Stimulated activated CD8-positive, alpha-beta memory T cell treated with anti-CD3 and anti-CD28 coated beads, Interleukin-15, amount 100 ng/mL, for 1 hour (primary cell): Measurements from ENCODE around the gene APOLD1.
"Not testable (repeated sequence)": the region's sequence is repeated elsewhere in the genome, so short reads cannot be mapped to it uniquely, and the experiment has no call there.

Experiments used
- DNase-seq: peaks from one replicate; pipeline ENCODE4 v3.0.0-alpha.2; 2020; ENCODE audit warnings: low read depth

Gene APOLD1, protein sequence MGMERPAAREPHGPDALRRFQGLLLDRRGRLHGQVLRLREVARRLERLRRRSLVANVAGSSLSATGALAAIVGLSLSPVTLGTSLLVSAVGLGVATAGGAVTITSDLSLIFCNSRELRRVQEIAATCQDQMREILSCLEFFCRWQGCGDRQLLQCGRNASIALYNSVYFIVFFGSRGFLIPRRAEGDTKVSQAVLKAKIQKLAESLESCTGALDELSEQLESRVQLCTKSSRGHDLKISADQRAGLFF

DNA sequence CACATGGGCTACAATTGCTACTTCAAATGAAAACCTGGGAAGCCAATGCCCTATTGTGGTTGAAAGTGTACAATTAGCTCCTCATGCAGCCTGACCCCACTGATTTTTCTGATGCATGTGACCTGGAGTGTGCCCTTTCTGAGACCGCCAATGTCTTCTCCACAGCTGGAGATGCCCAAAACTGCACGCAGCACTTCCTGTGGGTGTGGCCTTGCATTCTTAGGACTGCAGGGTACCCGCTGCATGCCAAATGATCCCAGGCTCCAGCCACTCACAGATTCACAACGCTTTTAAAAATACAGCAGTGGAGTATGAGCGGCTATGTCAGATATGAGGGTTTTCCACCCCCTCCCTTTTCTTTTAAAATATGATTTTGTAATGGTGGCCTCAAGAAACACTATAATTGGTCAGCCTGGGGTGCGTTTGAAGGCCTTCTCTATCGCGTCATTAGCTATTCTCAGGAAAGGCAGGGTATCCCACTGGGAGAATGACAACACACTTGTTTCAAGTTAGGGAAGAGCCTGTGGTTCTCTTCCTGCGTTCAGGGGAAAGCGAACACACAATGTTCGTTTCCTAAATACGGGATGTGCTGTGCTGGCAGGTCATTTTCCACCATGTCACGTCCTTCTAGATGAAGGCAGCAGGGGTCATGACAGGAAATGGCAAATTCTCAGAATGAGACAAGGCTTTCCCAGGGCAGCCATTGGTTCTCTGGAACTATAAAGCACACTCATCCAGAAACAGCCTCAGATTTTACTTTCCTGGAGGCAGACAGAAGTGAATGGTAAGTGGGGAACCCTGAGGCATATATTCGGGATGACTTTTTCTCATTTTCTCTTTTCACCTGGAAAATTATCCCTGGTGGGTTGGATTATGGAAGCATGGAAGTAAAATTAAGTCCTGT is at the start of gene APOLD1:
TSS of gene APOLD1 (plus strand) at position 749 of the 904 bp plus-strand sequence. CDS start at position 782, 33 bp downstream.
- no peak for DNase-seq

DNA sequence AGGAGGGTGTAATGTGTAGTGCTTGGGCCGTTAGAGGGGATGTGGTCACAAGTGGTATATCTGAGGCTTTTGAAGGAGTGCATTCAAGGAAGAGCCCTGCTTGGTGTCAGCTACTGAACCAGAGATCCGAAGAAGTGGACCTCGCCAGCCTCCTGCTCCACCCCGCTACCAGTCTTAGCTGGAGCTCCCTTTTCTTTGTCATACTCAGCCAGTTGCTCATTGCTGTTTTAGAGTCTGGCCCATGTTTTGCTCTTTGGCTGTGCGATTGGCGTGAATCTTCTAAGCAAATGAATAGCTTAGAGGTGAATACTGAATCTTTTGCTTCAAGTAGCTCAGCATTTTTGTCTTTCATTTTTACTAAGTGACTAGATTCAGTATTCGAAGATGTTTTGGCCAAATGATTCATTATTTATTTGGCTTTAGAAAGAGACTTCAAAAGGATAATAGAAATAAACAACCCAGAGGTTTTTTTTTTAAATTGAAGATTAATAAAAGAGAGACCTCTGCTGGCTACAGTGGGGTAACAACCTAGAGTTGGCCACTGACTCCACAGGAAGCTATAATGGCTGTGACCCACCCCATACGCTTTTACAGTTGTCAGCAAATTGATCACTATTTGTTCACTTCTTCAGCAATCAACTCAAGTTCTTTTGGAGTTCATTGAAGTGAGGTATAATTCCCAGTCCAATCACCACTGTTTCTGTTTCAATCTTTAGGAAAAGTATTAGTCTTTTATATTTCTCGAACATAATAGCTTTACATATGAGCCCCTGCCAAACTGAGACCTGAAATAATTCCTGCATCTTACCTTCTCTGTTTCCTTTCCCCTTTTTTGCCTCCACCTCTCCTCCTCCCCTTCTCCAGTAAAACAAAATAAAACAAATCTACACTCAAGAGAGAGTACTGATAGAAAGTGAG is 48.4 kb upstream of the APOLD1 start:
- no peak for DNase-seq

DNA sequence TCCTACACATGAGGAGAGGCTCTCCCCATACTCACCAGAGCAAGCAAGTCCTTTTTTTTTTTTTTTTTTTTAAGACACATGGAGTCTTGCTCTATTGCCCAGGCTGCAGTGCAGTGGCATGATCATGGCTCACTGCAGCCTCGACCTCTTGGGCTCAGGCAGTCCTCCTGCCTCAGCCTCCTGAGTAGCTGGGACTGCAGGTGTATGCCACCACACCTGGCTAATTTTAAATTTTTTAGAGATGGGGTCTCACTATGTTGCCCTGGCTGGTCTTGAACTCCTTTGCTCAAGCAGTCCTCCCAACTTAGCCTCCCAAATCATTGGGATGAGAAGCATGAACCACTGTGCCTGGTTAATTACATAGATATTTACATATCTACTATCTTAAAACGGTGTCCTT is 47.3 kb upstream of the APOLD1 start:
- DNase-seq: not testable (repeated sequence)

DNA sequence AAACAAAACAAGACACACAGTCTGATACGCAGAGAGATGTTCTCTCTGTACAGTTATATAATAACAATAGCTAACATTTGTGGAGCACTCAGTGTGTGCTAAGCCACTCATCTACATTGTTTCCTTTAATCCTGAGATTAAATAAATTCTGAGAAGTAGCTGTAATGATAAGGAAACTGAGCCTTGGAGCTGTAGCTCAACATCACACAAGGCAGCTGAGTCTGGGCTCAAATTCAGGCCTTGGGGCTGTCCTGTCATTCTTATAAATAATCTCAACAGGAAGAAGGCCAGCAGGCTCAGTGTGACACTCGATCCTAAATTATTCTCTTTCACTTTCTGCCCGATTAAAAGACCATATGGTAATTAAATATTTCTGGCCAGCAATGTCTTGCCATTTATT is 43.8 kb upstream of the APOLD1 start:
- no peak for DNase-seq

DNA sequence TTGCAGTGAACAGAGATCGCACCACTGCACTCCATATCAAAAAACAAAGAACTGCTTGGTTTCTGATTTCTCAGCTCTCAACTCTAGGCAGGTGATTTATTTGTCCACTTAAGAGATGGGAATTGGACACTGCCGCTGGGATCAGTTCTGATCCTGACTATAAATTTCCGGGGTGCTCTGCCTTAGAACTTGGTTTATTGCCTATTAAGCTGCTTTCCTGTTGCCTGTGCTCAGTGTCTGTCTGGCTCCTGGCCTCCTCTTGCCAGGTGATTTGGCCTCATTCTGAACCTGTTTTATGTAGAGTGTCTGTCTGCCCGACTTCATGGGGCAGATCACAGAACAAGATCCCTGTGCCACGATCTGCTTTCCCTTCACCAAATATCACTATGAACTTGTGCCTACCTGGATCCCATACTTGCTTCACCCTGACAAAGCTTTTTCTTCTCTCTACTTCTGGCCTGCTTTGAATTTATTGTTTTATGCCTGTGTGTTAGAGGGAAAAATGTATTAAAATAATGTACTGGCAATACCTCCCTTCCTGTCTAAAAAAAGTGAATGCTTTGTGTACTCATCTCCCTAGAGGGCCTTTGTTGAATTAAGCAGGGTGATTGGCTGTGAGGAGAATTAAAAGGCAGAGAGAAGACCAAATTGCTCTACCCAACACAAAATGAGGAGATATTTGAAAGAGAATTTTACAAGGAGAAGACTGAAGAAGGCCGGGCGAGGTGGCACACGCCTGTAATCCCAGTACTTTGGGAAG is 40.7 kb upstream of the APOLD1 start:
- DNase-seq: no peak

DNA sequence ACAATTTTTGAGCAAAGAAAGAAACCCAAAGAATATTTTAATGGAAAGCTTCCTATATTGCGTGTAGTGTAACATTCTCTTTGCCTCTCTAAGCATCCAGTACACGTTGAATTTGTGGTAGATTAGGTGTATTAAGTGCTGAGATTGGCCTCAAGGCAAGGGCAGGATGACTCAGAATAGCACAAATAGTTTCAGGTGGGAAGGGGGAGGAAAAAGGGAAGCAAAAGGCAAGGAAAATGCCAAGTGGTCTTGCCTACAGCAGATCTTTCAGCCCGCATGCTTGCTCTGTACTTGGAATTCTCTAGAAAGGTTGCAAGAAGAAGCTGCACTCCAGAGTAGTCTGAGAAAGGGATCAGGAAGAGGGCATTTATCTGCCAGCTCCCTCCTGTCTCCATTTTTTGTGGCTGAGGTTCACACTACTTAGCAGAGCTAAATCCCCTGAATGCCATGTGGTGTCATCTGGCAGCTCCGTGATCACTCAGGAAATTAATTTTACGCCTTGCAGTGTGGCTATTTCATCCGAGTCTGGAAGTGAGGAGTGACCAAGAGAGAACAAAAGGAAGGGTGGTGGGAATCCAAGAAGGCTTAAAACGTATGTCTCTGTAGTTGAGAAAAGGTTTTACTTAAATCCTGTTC is 39.8 kb upstream of the APOLD1 start:
- no peak for DNase-seq

DNA sequence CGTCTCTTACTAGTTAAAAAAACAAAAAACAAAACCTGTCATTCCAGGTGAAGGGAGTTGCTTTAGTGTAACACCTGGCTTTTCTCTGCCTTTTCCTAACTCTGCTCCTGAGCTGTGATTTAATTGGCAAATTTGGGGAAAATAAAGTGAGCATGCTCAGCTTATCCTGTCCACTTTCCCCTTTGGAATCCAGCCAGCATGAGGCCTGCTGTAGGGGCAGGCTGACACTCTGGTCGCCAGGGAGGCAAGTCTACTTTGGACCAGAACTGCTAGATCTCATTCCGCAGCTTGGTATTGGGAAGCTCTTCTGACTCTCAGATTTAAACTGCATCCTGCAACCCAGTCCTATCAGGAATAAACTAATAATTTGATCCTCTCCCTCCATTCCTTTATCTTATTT is 38.2 kb upstream of the APOLD1 start:
- DNase-seq: no peak

DNA sequence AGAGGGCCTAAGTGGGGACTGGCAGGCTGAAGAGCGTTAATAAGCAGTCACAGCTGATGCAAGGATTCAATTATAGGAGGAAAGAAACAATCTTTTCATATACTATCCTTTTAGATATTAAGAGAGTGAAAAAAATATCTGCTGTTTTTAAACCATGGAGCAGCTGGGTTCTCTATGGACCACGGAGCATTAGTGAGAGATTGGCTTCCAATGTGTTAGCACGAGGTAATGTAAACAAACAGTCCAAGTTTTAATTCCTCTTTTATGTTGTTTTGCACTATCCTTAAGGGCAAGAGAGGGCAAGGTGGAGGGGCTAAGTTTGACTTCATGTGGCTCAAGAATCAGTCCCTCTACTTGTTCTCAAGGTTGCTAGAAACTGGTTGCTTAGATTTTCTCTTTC is 37.4 kb upstream of the APOLD1 start:
- no peak for DNase-seq

DNA sequence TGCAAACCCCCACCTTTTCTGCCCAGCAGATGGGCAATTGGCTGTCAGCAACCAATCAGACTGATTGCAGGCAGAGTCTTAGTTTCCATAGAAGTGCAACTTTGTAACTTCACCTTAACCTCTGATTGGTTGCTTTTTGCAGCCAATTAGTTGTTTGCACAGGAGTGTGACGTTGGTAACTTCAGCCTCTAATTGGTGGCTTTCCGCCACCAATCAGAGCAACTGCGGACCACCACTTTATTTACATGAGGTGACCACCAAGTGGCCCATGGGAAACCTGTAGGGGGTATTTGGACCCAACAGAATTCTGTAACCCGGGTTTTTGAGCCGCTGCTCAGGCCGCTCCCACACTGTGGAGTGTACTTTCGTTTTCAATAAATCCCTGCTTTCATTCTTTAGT is 36.0 kb upstream of the APOLD1 start:
- no peak for DNase-seq

DNA sequence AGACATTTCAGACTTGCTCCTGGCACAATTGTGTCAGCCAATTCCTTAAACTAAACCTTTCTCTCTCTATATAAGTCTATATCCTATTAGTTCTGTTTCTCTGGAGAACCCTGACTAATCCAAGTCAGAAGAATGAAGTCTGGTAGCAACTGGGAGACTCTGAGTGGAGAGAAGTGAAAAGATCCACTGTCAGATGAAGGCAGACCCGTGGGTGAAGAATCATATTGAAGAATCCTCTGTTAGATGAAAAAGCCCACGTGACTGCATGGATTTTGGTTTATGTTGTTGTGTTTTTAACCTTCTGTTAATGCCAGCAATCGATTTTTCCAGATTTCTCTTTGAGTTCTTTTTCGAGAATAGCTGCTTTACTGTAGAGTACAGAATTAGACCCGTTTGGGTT is 29.5 kb upstream of the APOLD1 start:
- DNase-seq: no peak

DNA sequence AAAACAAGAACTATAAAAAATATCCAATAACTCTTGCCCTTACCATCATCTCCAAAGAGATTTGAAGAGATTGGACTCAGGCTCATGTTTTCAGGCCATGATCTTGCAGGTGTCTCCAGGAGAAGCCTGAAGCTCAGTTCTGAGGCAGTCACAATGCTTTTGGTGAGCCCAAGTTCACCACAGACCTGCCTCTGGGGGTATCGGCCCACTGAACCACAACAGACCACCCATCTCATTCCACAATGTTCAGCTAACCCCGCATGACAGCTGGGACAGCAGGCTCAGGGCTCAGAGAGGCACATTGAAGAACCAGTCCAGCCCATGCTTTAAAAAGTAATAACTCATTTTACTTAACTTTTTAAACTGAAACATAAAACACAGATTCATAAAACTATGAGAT is 28.3 kb upstream of the APOLD1 start:
- DNase-seq: no peak

DNA sequence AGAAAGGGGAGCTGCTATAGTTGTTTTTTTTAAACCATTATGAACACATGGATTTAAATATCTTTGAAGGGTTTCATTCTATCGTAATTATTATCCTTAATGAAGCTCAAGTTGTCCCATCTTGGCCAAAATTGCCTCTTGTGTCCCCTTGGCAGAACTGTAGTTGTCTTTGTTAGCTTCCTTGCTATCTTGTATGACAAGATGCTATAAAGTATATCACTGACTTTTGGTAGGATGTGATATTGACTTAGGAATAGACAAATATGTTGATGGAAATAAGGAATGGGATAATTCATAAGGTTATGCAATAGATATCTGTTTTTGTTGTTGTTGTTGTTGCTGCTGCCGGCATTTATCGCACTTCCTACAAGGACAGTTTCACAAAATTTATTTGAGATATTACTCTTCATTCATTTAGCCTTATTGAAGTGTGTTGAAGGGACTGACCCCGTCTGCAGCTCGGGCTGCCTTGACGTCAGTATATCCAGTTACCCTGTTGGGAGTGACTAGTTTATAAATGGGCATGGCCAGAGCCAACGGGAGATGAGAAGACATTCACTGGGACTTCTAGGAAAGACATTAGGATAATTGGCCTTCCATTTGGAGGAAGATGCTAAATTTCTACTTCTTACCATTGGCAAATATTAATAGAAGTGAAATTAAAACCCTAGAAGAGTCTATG is 26.1 kb upstream of the APOLD1 start:
- no peak for DNase-seq

DNA sequence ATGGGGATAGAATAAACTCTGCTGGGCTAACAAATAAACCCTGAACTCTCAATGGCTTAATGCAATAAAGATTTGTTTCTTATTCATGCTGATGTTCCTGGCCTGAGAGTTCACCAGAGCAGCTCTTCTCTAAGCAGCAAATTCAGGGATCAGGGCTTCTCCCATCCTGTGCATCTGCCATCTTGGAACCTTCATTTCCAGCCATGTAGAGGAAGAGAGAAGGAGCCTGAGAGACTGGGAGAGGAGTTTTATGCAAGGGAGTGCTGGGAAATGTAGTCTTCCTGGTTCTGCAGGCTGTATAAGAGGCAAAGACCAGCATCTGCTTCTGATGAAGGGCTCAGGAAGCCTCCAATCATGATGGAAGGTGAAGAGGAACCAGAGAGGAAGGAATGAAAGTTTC is 20.6 kb upstream of the APOLD1 start:
- DNase-seq: no peak

DNA sequence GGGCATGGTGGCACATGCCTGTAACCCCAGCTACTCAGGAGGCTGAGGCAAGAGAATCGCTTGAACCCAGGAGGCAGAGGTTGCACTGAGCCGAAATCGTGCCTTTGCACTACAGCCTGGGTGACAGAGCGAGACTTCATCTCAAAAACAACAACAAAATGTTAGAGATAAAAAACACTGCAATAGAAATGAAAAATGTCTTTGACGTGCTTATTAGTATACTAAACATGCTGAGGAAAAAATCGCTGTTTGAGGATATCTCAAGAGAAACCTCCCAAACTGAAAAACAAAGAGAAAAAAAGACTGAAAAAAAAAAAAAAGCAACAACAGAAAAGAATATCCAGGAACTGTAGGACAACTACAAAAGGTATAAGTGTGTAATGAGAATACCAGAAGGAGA is 15.2 kb upstream of the APOLD1 start:
- DNase-seq: no peak

DNA sequence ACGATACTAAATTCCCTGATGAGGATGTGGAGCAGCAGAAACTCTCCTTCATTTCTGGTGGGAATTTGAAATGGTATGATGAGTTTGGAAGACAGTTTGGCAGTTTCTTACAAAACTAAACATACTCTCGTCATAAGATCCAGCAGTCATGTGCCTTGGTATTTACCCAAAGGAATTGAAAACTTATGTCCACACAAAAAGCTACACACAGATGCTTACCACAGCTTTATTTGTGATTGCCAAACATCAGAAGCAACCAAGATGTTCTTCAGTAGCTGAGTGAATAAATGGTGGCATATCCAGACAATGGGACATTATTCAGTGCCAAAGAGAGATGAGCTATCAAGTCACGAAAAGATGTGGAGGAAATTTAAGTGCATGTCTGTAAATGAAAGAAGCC is 10.7 kb upstream of the APOLD1 start:
- DNase-seq: no peak

DNA sequence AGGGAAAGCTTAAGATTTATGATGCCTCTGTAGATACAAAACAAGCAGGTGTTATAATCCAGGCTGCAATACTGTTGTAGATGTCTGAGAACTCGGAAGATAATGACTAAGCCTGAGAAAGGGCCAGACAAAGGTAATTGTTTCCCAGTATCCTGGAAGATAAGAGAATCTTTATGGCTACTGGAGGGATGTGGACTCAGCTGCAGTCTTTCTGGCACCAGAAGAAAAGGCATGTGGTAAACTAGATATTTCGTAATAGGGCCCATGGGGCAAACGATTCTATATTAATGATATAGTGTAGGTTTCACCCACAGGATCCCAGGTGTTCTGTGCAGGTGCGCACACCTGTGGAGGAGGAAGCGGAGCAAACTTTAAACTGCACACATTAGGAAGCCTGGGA is 9.2 kb upstream of the APOLD1 start:
- no peak for DNase-seq

DNA sequence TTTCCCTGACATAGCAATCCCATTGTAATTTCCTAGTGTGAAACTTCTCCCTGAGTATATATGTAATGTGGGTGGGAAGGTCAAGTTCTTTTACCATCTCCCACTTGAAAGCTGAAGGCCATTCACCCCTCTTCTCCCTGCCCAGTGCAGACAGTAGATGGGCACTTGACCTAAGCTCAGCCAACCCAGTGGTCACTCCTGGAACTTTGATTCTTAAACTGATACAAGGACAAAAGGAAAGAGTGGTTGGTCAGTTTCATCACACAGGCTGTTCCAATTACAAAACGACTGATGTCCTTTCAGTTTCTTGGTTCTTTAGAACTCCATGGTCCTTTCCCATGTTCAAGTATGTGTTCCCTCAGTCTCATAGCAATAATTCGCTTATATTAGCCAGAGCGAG is 8.4 kb upstream of the APOLD1 start:
- DNase-seq: no peak

DNA sequence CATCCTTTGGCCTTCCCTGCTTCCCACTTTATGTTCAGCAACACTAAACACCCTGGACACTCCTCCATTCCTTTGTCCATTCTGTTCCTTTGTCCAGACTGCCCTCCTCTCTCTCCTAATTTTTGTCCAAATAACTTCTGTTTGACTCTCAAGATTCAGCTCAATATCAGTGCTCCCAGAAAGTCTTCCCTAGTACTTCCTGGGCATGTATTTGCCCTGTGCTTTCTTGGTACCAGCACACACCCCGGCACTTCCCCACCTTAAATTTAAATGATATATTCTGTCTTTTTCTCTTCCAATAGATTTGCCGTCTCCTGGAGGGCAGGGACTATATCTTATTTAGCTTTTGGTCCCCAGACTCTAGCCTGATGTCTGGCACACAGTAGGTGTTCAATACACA is 6.5 kb upstream of the APOLD1 start:
- DNase-seq: no peak

DNA sequence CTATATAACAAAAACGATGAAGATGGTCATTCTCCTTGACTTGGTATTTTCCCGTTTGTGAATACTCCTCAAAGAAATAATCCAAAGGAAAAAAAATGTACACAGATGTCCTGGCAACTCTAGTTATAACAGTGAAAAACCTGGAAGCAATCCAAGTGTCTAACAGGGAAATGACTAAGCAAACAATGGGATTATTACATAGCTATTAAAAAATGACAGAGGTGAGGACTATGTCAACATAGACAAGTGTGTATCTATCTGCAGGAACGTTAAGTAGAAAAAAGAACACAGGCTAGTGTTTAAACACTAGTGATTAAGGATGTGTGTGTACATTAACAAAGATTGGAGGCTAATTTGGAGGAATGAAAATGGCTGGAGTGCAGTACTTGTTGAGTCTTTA is 5.9 kb upstream of the APOLD1 start:
- no peak for DNase-seq

DNA sequence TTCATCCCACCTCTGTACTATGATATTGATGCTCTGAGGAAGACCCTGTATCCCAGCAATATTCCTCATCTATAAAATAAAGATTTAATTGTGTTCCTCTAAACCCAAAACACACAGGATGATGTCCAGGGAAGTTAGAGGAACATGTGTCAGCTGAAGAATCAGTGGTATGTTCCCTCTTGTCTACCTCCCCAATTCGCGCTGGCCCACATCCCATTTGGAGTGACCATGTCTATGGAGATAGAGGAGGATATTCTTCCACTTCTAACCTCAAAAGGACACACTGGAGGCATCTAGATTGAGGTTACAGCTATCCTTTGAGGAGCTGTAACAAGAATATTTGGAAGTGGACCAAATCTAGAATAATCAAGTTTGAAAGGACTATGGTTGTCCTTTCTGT is 1.3 kb upstream of the APOLD1 start:
- DNase-seq: no peak

DNA sequence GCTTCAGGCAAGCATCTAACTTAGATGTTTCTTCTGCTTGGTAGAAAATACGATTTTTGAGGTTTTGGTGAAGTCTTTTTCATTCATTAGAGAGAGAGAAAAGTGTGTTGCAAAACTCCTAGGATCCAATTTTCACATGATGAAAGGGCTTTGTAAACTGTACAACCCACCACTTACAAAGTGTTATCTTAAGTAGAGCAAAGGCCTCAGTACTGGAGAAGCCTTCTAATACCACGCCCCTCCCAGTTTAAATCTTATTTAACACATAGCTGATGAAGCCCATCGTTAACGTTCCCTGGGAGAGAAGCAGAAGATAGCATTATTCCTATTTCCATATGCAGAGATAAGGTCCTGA is 869 bp downstream of the APOLD1 start:
- no peak for DNase-seq
